DND-41 (cell line): ENCODE measurements around the gene ACTMAP.
A peak's percentile ranks its signal among the peaks of the same experiment; 100 is the strongest.

ENCODE experiments used
- ATAC-seq: fragments of 200-7000 bp; cut with Tn5 transposase; 3 replicates; pipeline ENCODE4 v1.9.1; 2021; ENCODE audit warnings: low read depth; ENCODE audit not compliant: insufficient read depth
- DNase-seq: peaks from one replicate; pipeline ENCODE4 v3.0.0-alpha.2; 2020
- H2AFZ ChIP-seq: 2 replicates; pipeline ENCODE4 v1.6.0; 2012; ENCODE audit warnings: low read depth, low read length
- H3K27ac ChIP-seq: 2 replicates; pipeline ENCODE4 v1.5.1; 2012; ENCODE audit warnings: low read length, inconsistent platforms
- H3K27me3 ChIP-seq: fragments of 200-600 bp; sonication (generic); 2 replicates; pipeline ENCODE4 v1.6.0; 2012; ENCODE audit warnings: low read length, mild to moderate bottlenecking, inconsistent platforms; ENCODE audit not compliant: insufficient read depth, poor library complexity
- H3K36me3 ChIP-seq: 2 replicates; pipeline ENCODE4 v1.5.1; 2012; ENCODE audit warnings: low read length, inconsistent platforms; ENCODE audit not compliant: insufficient read depth
- H3K4me1 ChIP-seq: 2 replicates; pipeline ENCODE4 v1.5.1; 2012; ENCODE audit warnings: mild to moderate bottlenecking, low read length; ENCODE audit not compliant: insufficient read depth
- H3K4me2 ChIP-seq: 2 replicates; pipeline ENCODE4 v1.6.0; 2012; ENCODE audit warnings: mild to moderate bottlenecking, moderate library complexity, low read length, inconsistent platforms; ENCODE audit not compliant: insufficient read depth
- H3K4me3 ChIP-seq, 2 experiments: fragments of 200-600 bp in 1 of 2; shearing (Covaris generic) in 1 of 2; 2 replicates each; pipeline ENCODE4 v1.5.1; 2012 to 2016; ENCODE audit warnings: inconsistent platforms in 2 of 2, low read length in 2 of 2, mild to moderate bottlenecking in 2 of 2, low read depth in 1 of 2, moderate library complexity in 1 of 2
- H3K79me2 ChIP-seq: 2 replicates; pipeline ENCODE4 v1.6.0; 2012; ENCODE audit warnings: low read length, inconsistent platforms; ENCODE audit not compliant: insufficient read depth
- H3K9ac ChIP-seq: 2 replicates; pipeline ENCODE4 v1.6.0; 2012; ENCODE audit warnings: low read depth, mild to moderate bottlenecking, inconsistent platforms, low read length, moderate library complexity
- H3K9me3 ChIP-seq: 2 replicates; pipeline ENCODE4 v1.5.1; 2012; ENCODE audit warnings: low read length, moderate library complexity, mild to moderate bottlenecking, inconsistent platforms; ENCODE audit not compliant: insufficient read depth, severe bottlenecking
- H4K20me1 ChIP-seq: 2 replicates; pipeline ENCODE4 v1.6.0; 2012; ENCODE audit warnings: low read length; ENCODE audit not compliant: insufficient read depth
- CTCF ChIP-seq: IDR thresholded peaks from 2 replicates; pipeline ENCODE4 v1.5.1; 2012; ENCODE audit warnings: borderline replicate concordance, low read length, moderate library complexity, mild to moderate bottlenecking; ENCODE audit not compliant: poor library complexity, severe bottlenecking; ENCODE audit errors: extremely low read depth
- EZH2 ChIP-seq: IDR thresholded peaks from 3 replicates; pipeline ENCODE4 v1.6.1; 2012; ENCODE audit warnings: borderline replicate concordance, low read depth, mild to moderate bottlenecking, moderate library complexity, low read length, inconsistent platforms; ENCODE audit not compliant: severe bottlenecking

ACTMAP gene

GRCh38 chr19:40759352-40759751, 9.1 kb upstream of the ACTMAP start:
- Histone ChIP-seq H3K4me1 (peaks cover 24% of the 10 kb centered on the region), H3K36me3 (peaks cover 94% of the 10 kb centered on the region), H3K27ac (no peak overlapping the region), H2AFZ (no peak overlapping the region), H4K20me1 (peaks cover 85% of the 10 kb centered on the region), H3K4me2 (no peak overlapping the region), H3K79me2 (peaks cover 66% of the 10 kb centered on the region), H3K9me3 (no peaks in the 10 kb centered on the region), H3K9ac (no peak overlapping the region), H3K4me3 (no peak overlapping the region), H3K27me3 (no peaks in the 10 kb centered on the region)
- DNase-seq = no peak
- ATAC-seq = no peak
- no peak for TF ChIP-seq CTCF
- TF ChIP-seq EZH2 = no peak

- Histone ChIP-seq H2AFZ (no peak overlapping the region), H3K27me3 (no peaks in the 10 kb centered on the region), H3K4me2 (no peak overlapping the region), H3K36me3 (peaks cover 92% of the 10 kb centered on the region), H3K4me1 (peaks cover 31% of the 10 kb centered on the region), H3K27ac (no peak overlapping the region), H3K4me3 (no peak overlapping the region), H3K9ac (no peak overlapping the region), H3K79me2 (peaks cover 75% of the 10 kb centered on the region), H4K20me1 (peaks cover 79% of the 10 kb centered on the region), H3K9me3 (no peaks in the 10 kb centered on the region)
- no peak for DNase-seq
- no peak for ATAC-seq
- TF ChIP-seq CTCF (no peak), EZH2 (no peak)
These were observed 8.2 kb upstream of the ACTMAP start for GRCh38 chr19:40758491-40758890.

- DNase-seq (no peak), ATAC-seq (no peak)
- peaks cover 73% of the 10 kb centered on the region for H4K20me1 ChIP-seq
- H3K9me3 ChIP-seq = no peaks in the 10 kb centered on the region
- H2AFZ ChIP-seq = no peak overlapping the region
- peaks cover 43% of the 10 kb centered on the region for H3K4me1 ChIP-seq
- no peak overlapping the region for H3K9ac ChIP-seq
- peaks cover 88% of the 10 kb centered on the region for H3K79me2 ChIP-seq
- no peaks in the 10 kb centered on the region for H3K27me3 ChIP-seq
- peaks cover 79% of the 10 kb centered on the region for H3K36me3 ChIP-seq
- TF ChIP-seq CTCF (no peak), EZH2 (no peak)
- H3K27ac ChIP-seq = no peak overlapping the region
- peak overlapping the region; percentile 63; the same call in 1 of the 2 replicates for H3K4me2 ChIP-seq
- no peak overlapping the region for H3K4me3 ChIP-seq
These were observed 6.3 kb upstream of the ACTMAP start for GRCh38 chr19:40756502-40757110.
